ENCODE measurements around the gene ESPNL. TPM values are rescaled to one million over a fixed set of nuclear protein-coding genes. Genes with fewer than 3 reads are reported as not detected.

Gene ESPNL
- total RNA-seq, 4 donors from 2014 or later = 0.22 to 0.68 TPM; not detected in 2

DNA sequence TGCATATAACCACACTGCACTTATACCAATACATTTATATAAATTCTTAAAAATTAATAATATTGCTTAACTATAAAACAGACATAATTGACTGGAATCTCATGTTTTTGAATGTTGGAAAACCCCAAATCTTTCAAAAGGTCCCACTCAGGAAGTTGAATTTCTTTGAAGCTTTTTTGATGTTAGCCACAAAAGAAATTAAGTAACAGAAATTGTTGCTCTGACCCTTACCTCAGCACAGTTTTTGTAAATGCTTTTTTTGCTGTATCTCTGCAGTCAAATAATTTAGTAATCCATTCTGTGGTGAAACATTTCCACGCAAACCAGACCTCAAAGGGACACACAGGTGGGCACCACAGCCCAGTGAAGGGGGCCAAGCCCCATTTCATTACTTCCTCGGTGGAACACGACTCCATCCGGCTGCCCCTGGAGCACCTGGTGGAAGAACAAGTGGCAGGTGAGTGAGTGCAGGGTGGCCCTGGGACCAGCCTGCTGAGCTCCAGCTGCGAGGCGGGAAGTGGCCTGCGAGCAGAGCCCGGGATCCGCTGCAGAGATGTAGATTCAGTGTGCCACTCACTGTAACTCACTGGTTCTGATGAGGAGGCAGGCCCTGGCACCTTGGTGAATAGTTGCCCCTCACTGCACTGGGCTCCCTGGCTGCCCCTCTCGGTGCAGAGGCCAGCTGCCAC is 31.0 kb upstream of the ESPNL start:
- TF ChIP-seq, protein P1, sequence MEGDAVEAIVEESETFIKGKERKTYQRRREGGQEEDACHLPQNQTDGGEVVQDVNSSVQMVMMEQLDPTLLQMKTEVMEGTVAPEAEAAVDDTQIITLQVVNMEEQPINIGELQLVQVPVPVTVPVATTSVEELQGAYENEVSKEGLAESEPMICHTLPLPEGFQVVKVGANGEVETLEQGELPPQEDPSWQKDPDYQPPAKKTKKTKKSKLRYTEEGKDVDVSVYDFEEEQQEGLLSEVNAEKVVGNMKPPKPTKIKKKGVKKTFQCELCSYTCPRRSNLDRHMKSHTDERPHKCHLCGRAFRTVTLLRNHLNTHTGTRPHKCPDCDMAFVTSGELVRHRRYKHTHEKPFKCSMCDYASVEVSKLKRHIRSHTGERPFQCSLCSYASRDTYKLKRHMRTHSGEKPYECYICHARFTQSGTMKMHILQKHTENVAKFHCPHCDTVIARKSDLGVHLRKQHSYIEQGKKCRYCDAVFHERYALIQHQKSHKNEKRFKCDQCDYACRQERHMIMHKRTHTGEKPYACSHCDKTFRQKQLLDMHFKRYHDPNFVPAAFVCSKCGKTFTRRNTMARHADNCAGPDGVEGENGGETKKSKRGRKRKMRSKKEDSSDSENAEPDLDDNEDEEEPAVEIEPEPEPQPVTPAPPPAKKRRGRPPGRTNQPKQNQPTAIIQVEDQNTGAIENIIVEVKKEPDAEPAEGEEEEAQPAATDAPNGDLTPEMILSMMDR (IDR thresholded peaks at IDR 0.05; ENCODE audit: low read depth) = no peak

DNA sequence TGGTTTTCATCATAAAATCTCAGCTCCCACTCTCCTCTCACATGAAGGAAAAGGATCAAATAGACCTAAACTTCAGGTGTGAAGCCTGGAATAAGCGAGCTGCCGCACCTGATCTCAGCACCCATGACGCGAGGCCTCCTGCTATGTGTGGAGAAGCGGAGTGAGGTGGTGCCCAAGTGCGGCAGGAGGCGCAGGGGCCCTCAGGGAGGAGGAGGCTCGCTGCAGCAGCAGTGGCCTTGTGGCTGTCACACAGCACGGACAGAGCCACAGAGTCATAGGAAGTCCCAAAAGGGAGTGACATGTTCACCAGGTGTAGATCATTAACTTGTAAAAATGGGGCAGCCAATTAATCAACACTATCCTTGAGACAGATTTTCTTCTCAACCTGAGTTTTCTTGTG is 30.3 kb upstream of the ESPNL start:
- TF ChIP-seq, protein P1 (IDR thresholded peaks at IDR 0.05; ENCODE audit: low read depth) = no peak

DNA sequence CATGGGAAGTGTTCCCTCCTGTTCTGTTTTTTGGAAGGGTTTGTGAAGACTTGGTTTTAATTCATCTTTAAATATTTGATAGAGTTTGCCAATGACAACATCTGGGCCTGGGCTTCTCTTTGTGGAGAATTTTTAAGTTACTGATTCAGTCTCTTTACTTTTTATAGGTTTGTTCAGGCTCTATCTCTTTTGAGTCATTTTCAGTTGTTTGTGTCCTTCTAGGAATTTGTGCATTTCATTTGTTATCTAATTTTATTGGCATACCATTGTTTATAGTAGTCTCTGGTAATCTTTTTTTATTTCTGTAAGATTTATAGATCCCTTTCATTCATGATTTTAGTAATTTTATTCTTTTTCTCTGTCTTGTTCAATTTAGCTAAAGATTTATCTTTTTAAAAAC is 24.7 kb upstream of the ESPNL start:
- TF ChIP-seq, protein P1 (IDR thresholded peaks at IDR 0.05; ENCODE audit: low read depth) = no peak

GRCh38 chr2:238077292-238077691 is 22.8 kb upstream of the ESPNL start:
- TF ChIP-seq, protein P1 (IDR thresholded peaks at IDR 0.05; ENCODE audit: low read depth) = no peak

GRCh38 chr2:238079874-238080327 is 20.2 kb upstream of the ESPNL start:
- TF ChIP-seq, protein P1 (IDR thresholded peaks at IDR 0.05; ENCODE audit: low read depth) = no peak

GRCh38 chr2:238080518-238080917 is 19.6 kb upstream of the ESPNL start:
- TF ChIP-seq, protein P1 (IDR thresholded peaks at IDR 0.05; ENCODE audit: low read depth) = no peak

GRCh38 chr2:238081150-238081549 is 19.0 kb upstream of the ESPNL start:
- TF ChIP-seq, protein P1 (IDR thresholded peaks at IDR 0.05; ENCODE audit: low read depth) = no peak

Data from subcutaneous adipose tissue (tissue), 4 donors.